Measurements from ENCODE around the gene PRG2. TPM values are rescaled to one million over a fixed set of nuclear protein-coding genes. Genes with fewer than 3 reads are reported as not detected.
A peak's percentile ranks its signal among the peaks of the same experiment; 100 is the strongest.

Gene PRG2
- polyA plus RNA-seq, 2 of the 4 experiments (the other 2 are of a cell fraction), result not detected

- FAIRE-seq (no peak), DNase-seq (ENCODE audit: low read depth in 1 of 2, low spot score in 1 of 2) (no peak), ATAC-seq (no peak)
- POLR2A ChIA-PET, result no interaction called here
- WGBS (ENCODE audit: missing lambda C conversion rate), result 44% methylated on average over 6 of the region's 6 CpGs
- Histone ChIP-seq H3K4me1 (peaks cover 38% of the 10 kb centered on the region), H3K4me3 (no peak overlapping the region), H3K4me2 (peak overlapping the region; percentile 65; the same call in 2 of the 3 replicates), H3K9me3 (no peaks in the 10 kb centered on the region), H3K27ac (peak overlapping the region; percentile 84 to 88; a peak in 5 of 6 replicates)
- TF ChIP-seq HOXB13 (CRISPR knock-in tag; IDR thresholded peaks at IDR 0.05; ENCODE audit: low read depth), result no peak
- TF ChIP-seq ZFP36 (IDR thresholded peaks at IDR 0.05; ENCODE audit: borderline replicate concordance, partially characterized antibody), result no peak
- no peak for TF ChIP-seq EP300 (IDR thresholded peaks at IDR 0.05)
- CTCF ChIA-PET, result interaction anchor here (1.0 to 5.5 kb wide), 7 partner anchors 13 to 286 kb away, joined by 3 to 33 read pairs (median 4); no protein-coding TSS in a partner anchor
Measured at GRCh38 chr11:57357856-57358255, 32.6 kb downstream of the PRG2 start.

- FAIRE-seq, result no peak
Measured at GRCh38 chr11:57357310-57357709, 33.1 kb downstream of the PRG2 start.

GRCh38 chr11:57356268-57356667 is 34.2 kb downstream of the PRG2 start:
- Histone ChIP-seq H3K27ac (peak overlapping the region in 1 of 2 experiments; percentile 88; a peak in 3 of 6 replicates), H3K4me1 (peaks cover 38% of the 10 kb centered on the region), H3K4me2 (no peak overlapping the region), H3K9me3 (peaks cover 6% of the 10 kb centered on the region), H3K4me3 (no peak overlapping the region)
- ChIA-PET CTCF (interaction anchor here (0.6 to 5.5 kb wide), 8 partner anchors 11 to 279 kb away, joined by 3 to 33 read pairs (median 4); partner anchors contain the start of gene UBE2L6), POLR2A (interaction anchor here (1.1 kb wide), 1 partner anchor 170 kb away, joined by 3 read pairs; no protein-coding TSS in a partner anchor)
- DNase-seq (ENCODE audit: low read depth in 1 of 2, low spot score in 1 of 2) (no peak), ATAC-seq (no peak), FAIRE-seq (no peak)
- 79% methylated on average over 9 of the region's 9 CpGs for WGBS (ENCODE audit: missing lambda C conversion rate)
- TF ChIP-seq ZFP36 (IDR thresholded peaks at IDR 0.05; ENCODE audit: borderline replicate concordance, partially characterized antibody) (no peak), RFX5 (IDR thresholded peaks at IDR 0.05) (no peak), GATA3 (IDR thresholded peaks at IDR 0.05; ENCODE audit: borderline replicate concordance) (no peak)

More at GRCh38 chr11:57357310-57357709, 33.1 kb downstream of the PRG2 start:
- WGBS (ENCODE audit: missing lambda C conversion rate), result 88% methylated on average over 3 of the region's 3 CpGs
- H3K4me1 ChIP-seq, result peaks cover 38% of the 10 kb centered on the region
- POLR2A ChIA-PET, result no interaction called here
- DNase-seq (ENCODE audit: low read depth in 1 of 2, low spot score in 1 of 2) (no peak), ATAC-seq (no peak)
- CTCF ChIA-PET, result interaction anchor here (0.5 to 5.5 kb wide), 10 partner anchors 12 to 287 kb away, joined by 3 to 33 read pairs (median 4); partner anchors contain the start of gene UBE2L6
- H3K4me3 ChIP-seq, result no peak overlapping the region
- no peak overlapping the region for H3K4me2 ChIP-seq
- peak overlapping the region; percentile 84 to 88; a peak in 5 of 6 replicates for H3K27ac ChIP-seq
- TF ChIP-seq HOXA7 (CRISPR knock-in tag; IDR thresholded peaks at IDR 0.05), result no peak
- no peak for TF ChIP-seq RFX5 (IDR thresholded peaks at IDR 0.05)
- TF ChIP-seq HEYL (CRISPR knock-in tag; IDR thresholded peaks at IDR 0.05), result no peak
- no peak for TF ChIP-seq HMGXB4 (CRISPR knock-in tag; IDR thresholded peaks at IDR 0.05; ENCODE audit: borderline replicate concordance)
- no peak for TF ChIP-seq ZC3H11A (IDR thresholded peaks at IDR 0.05)
- no peak for TF ChIP-seq ESRRA (IDR thresholded peaks at IDR 0.05; ENCODE audit: borderline replicate concordance, low read length)
- TF ChIP-seq NR3C1 (IDR thresholded peaks at IDR 0.05), result no peak
- TF ChIP-seq POLR2A (IDR thresholded peaks at IDR 0.05; ENCODE audit: low read length), result no peak
- no peak for TF ChIP-seq GATA3 (IDR thresholded peaks at IDR 0.05; ENCODE audit: borderline replicate concordance)
- no peaks in the 10 kb centered on the region for H3K9me3 ChIP-seq

GRCh38 chr11:57354699-57355098 is 35.8 kb downstream of the PRG2 start:
- Histone ChIP-seq H3K4me2 (no peak overlapping the region), H3K9me3 (peaks cover 15% of the 10 kb centered on the region), H3K27ac (peak overlapping the region in 1 of 2 experiments; percentile 66; a peak in 2 of 6 replicates), H3K4me1 (peaks cover 25% of the 10 kb centered on the region), H3K4me3 (no peak overlapping the region)
- FAIRE-seq (no peak), DNase-seq (ENCODE audit: low read depth in 1 of 2, low spot score in 1 of 2) (no peak), ATAC-seq (no peak)
- 93% methylated on average over 6 of the region's 6 CpGs for WGBS (ENCODE audit: missing lambda C conversion rate)
- TF ChIP-seq HOXB5 (CRISPR knock-in tag; IDR thresholded peaks at IDR 0.05) (no peak), KDM5A (IDR thresholded peaks at IDR 0.05) (no peak), FOSL2 (IDR thresholded peaks at IDR 0.05) (no peak), FOSL2 (CRISPR knock-in tag; IDR thresholded peaks at IDR 0.05) (no peak)
- ChIA-PET POLR2A (no interaction called here), CTCF (interaction anchor here (0.7 to 1.3 kb wide), 3 partner anchors 9 to 105 kb away, joined by 3 to 4 read pairs (median 3); partner anchors contain the start of gene RTN4RL2)

All from A549 (cell line).